Fibroblast of pulmonary artery (primary cell): ENCODE results near the gene ICAM4.

ENCODE experiments used
- DNase-seq: peaks from one replicate; pipeline ENCODE4 v3.0.0-alpha.2; 2010; ENCODE audit warnings: low read depth
- H3K4me3 ChIP-seq: replicated peaks from 2 replicates; pipeline ENCODE4 v1.5.1; 2011; ENCODE audit warnings: low read depth, mild to moderate bottlenecking, control low read depth, low read length, moderate library complexity
- CTCF ChIP-seq: IDR thresholded peaks from 2 replicates; pipeline ENCODE4 v1.5.1; 2011; ENCODE audit warnings: mild to moderate bottlenecking, control low read depth, low read length, inconsistent platforms; ENCODE audit errors: missing control alignments

Gene ICAM4

GRCh38 chr19:10299545-10300458 is 13.0 kb downstream of the ICAM4 start:
- TF ChIP-seq CTCF, result no peak
- DNase-seq, result no peak
- no peak overlapping the region for H3K4me3 ChIP-seq

GRCh38 chr19:10305139-10305806 is 18.5 kb downstream of the ICAM4 start:
- H3K4me3 ChIP-seq, result no peak overlapping the region
- no peak for DNase-seq
- no peak for TF ChIP-seq CTCF

GRCh38 chr19:10306327-10306726 is 19.6 kb downstream of the ICAM4 start:
- no peak overlapping the region for H3K4me3 ChIP-seq
- no peak for TF ChIP-seq CTCF
- no peak for DNase-seq

- no peak within 1 kb of the TSS for H3K4me3 ChIP-seq
- no peak for TF ChIP-seq CTCF
- no peak for DNase-seq
Observed at GRCh38 chr19:10309423-10309822, 22.7 kb downstream of the ICAM4 start, which contains the start of gene ZGLP1. ZGLP1 (minus strand) TSS chr19:10309815.

- peak within 1 kb of the TSS; percentile 86 for H3K4me3 ChIP-seq
- TF ChIP-seq CTCF, result no peak
- peak; percentile 78 for DNase-seq
Observed at GRCh38 chr19:10315335-10316214, 28.8 kb downstream of the ICAM4 start, which contains the start of gene FDX2. FDX2 (minus strand) TSS chr19:10316015; CDS start chr19:10315996, 19 bp downstream.

- H3K4me3 ChIP-seq, result no peak overlapping the region
- DNase-seq, result no peak
- TF ChIP-seq CTCF, result no peak
Observed at GRCh38 chr19:10316229-10317044, 29.7 kb downstream of the ICAM4 start.
